Esophagus (tissue), 2 donors: ENCODE measurements around the gene ZFPL1. TPM values are rescaled to one million over a fixed set of nuclear protein-coding genes. Genes with fewer than 3 reads are reported as not detected.

Experiments
- H3K27ac ChIP-seq, 2 donors: one replicate each; pipeline ENCODE4 v1.5.1; 2013; ENCODE audit warnings: low read depth in 2 of 2, mild to moderate bottlenecking in 2 of 2, inconsistent platforms in 1 of 2, low read length in 1 of 2, moderate library complexity in 1 of 2
- H3K27me3 ChIP-seq, 2 donors: one replicate each; pipeline ENCODE4 v1.6.1; 2013; ENCODE audit warnings: low read length in 2 of 2, control low read depth in 1 of 2, mild to moderate bottlenecking in 1 of 2; ENCODE audit not compliant: insufficient read depth in 2 of 2, control insufficient read depth in 1 of 2
- H3K36me3 ChIP-seq, 2 donors: one replicate each; pipeline ENCODE4 v1.6.1; 2013; ENCODE audit warnings: low read length in 1 of 2; ENCODE audit not compliant: control insufficient read depth in 2 of 2, insufficient read depth in 2 of 2
- H3K4me1 ChIP-seq, 2 donors: one replicate each; pipeline ENCODE4 v1.6.1; 2013; ENCODE audit warnings: low read length in 1 of 2; ENCODE audit not compliant: control insufficient read depth in 2 of 2, insufficient read depth in 2 of 2
- H3K4me3 ChIP-seq, 2 donors: one replicate each; pipeline ENCODE4 v1.5.1; 2013; ENCODE audit warnings: low read length in 2 of 2, mild to moderate bottlenecking in 2 of 2, low read depth in 1 of 2, moderate library complexity in 1 of 2
- H3K9me3 ChIP-seq, 2 donors: one replicate each; pipeline ENCODE4 v1.6.1; 2013; ENCODE audit warnings: mild to moderate bottlenecking in 2 of 2, low read depth in 1 of 2, low read length in 1 of 2, moderate library complexity in 1 of 2; ENCODE audit not compliant: control insufficient read depth in 2 of 2, insufficient read depth in 1 of 2
- WGBS, 2 donors: extraction: QIAGEN DNeasy Blood & Tissue Kit; methylation state at CpG; one replicate each; pipeline ENCODE4 v1.1.7; 2013; 5-methylcytosine and 5-hydroxymethylcytosine counted together
- polyA plus RNA-seq, 2 donors: library from polyadenylated mRNA; stranded (reverse); fragments of 200-250 nt; gene quantifications; one replicate each; pipeline ENCODE4 v1.2.3, GENCODE V29; 2013
- donor health status: healthy with polysubstance abuse.
- donor health status: Bipolar disorder and iron deficiency.

The ZFPL1 gene
- polyA plus RNA-seq, 2 donors, result 30.6 to 30.9 TPM

DNA sequence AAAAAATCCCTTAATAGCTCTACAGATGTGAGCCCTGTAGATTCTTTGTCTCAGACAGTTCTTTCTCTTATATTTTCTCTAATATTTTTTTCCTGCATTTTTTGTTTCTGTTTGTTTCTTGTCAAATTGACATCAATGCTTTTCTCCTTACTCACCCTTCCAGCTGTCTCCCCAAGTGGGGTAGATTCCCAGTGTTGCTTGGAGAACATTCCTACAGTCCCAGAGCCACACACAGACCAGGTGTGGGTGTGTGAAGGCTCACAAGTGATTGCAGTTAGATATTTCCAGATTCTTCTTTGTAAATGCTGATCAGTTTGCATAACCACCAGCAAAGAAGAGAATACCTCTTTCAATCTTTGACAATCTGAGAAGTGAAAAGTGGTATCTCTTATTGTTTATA is 19.5 kb downstream of the ZFPL1 start:
- H3K27ac ChIP-seq, result no peak overlapping the region
- H3K36me3 ChIP-seq, result peaks cover 0 to 16% of the 10 kb centered on the region in 2 donors

DNA sequence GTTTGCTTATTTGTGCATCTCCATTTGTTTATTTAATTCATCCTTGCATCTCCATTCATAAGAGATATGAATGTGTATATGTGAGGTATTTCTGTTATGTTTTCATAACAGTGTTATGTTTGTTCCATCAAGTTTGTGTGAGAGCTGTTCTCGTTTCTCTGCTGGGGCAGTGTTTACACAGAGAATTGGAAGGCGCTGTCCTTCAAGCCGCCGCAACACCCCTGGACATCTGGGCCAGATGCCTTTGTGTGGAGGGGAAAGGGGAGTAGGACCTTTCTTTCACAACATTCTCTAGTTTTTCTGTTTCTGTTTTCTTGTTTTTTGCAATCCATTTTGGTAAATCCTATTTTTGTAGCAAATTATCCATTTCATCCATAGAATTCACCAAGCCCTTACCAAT is 20.6 kb downstream of the ZFPL1 start:
- WGBS, 2 donors, result 72 to 76% methylated on average over 4 of the region's 4 CpGs
- H3K27ac ChIP-seq, result no peak overlapping the region

More for the DNA sequence above, 19.5 kb downstream of the ZFPL1 start:
- no peaks in the 10 kb centered on the region for H3K4me1 ChIP-seq
- no peaks in the 10 kb centered on the region for H3K27me3 ChIP-seq
- no peaks in the 10 kb centered on the region for H3K9me3 ChIP-seq
- no peak overlapping the region for H3K4me3 ChIP-seq

DNA sequence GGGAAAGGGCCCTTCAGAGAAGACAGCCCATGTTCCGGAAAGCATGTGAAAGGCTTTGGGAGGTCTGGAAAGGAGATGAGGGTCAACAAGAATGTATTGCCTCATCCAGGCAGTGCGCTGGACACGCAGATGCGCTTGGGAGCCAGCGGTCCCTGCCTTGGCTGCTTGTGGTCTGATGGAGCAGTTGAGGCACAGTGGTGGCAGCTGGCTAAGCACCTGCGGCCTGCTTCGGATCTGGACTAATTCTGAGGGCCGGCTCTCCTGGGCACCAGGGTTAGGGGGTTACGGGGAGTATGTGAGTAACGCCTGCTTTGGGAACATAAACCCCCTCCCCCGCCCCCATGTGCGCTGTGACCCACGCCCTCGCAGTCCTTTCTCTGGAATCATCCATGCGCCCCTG is 23.1 kb downstream of the ZFPL1 start:
- Histone ChIP-seq H3K36me3 (peaks cover 0 to 31% of the 10 kb centered on the region in 2 donors), H3K4me1 (peaks cover 2 to 22% of the 10 kb centered on the region in 2 donors), H3K27me3 (no peaks in the 10 kb centered on the region), H3K27ac (no peak overlapping the region), H3K4me3 (no peak overlapping the region), H3K9me3 (no peaks in the 10 kb centered on the region)
- WGBS, 2 donors, result 95 to 96% methylated on average over 15 of the region's 15 CpGs

More for the DNA sequence above, 20.6 kb downstream of the ZFPL1 start:
- Histone ChIP-seq H3K9me3 (no peaks in the 10 kb centered on the region), H3K4me1 (peaks cover 2 to 9% of the 10 kb centered on the region in 2 donors), H3K36me3 (peaks cover 0 to 26% of the 10 kb centered on the region in 2 donors), H3K4me3 (no peak overlapping the region), H3K27me3 (no peaks in the 10 kb centered on the region)

DNA sequence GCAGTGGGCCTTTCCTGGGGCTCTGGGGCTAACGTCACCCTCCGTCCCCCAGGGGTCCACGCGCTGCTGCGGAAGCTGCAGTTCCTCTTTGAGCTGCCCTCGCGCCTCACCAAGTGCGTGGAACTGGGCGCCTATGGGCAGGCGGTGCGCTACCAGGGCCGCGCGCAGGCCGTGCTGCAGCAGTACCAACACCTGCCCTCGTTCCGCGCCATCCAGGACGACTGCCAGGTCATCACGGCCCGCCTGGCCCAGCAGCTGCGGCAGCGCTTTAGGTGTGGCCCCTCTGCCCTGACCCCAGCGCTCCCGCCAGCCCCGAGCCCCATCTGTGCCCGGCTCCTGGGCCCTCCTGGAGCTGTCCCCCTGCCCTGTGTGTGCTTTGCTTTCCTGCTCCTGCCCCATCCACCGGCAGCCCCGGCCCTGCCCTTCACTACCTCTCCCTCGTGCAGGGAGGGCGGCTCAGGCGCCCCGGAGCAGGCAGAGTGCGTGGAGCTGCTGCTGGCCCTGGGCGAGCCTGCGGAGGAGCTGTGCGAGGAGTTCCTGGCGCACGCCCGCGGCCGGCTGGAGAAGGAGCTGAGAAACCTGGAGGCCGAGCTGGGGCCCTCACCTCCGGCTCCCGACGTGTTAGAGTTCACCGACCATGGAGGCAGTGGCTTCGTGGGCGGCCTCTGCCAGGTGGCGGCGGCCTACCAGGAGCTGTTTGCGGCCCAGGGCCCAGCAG is 23.9 kb downstream of the ZFPL1 start:
- WGBS, 2 donors, result 93 to 94% methylated on average over 47 to 52 of the region's 52 CpGs
- H3K27ac ChIP-seq, result peak overlapping the region in 1 of 2 donors; percentile 63

DNA sequence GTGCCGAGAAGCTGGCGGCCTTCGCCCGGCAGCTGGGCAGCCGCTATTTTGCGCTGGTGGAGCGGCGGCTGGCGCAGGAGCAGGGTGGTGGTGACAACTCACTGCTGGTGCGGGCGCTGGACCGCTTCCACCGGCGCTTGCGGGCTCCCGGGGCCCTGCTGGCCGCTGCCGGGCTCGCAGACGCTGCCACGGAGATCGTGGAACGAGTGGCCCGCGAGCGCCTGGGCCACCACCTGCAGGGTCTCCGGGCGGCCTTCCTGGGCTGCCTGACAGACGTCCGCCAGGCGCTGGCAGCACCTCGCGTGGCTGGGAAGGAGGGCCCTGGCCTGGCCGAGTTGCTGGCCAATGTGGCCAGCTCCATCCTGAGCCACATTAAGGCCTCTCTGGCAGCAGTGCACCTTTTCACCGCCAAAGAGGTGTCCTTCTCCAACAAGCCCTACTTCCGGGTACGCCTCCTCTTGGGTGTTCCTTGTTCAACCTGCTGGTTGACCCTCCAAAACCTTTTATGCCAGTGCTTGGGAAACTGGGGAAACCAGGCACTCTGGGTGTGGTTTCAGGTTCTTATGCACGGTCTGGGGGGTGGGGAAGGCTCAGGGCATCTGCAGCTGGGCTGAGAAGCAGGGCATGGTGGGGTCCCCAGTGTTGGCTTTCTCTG is 24.6 kb downstream of the ZFPL1 start:
- H3K4me1 ChIP-seq, result peaks cover 7 to 33% of the 10 kb centered on the region in 2 donors
- H3K4me3 ChIP-seq, result no peak overlapping the region
- no peaks in the 10 kb centered on the region for H3K9me3 ChIP-seq
- H3K36me3 ChIP-seq, result peaks cover 0 to 31% of the 10 kb centered on the region in 2 donors
- WGBS, 2 donors, result 89 to 91% methylated on average over 34 to 38 of the region's 38 CpGs
- H3K27ac ChIP-seq, result peak overlapping the region; percentile 38 to 63
- H3K27me3 ChIP-seq, result no peaks in the 10 kb centered on the region

More for the DNA sequence above, 23.9 kb downstream of the ZFPL1 start:
- Histone ChIP-seq H3K4me3 (no peak overlapping the region), H3K27me3 (no peaks in the 10 kb centered on the region), H3K4me1 (peaks cover 4 to 27% of the 10 kb centered on the region in 2 donors), H3K36me3 (peaks cover 0 to 31% of the 10 kb centered on the region in 2 donors), H3K9me3 (no peaks in the 10 kb centered on the region)

DNA sequence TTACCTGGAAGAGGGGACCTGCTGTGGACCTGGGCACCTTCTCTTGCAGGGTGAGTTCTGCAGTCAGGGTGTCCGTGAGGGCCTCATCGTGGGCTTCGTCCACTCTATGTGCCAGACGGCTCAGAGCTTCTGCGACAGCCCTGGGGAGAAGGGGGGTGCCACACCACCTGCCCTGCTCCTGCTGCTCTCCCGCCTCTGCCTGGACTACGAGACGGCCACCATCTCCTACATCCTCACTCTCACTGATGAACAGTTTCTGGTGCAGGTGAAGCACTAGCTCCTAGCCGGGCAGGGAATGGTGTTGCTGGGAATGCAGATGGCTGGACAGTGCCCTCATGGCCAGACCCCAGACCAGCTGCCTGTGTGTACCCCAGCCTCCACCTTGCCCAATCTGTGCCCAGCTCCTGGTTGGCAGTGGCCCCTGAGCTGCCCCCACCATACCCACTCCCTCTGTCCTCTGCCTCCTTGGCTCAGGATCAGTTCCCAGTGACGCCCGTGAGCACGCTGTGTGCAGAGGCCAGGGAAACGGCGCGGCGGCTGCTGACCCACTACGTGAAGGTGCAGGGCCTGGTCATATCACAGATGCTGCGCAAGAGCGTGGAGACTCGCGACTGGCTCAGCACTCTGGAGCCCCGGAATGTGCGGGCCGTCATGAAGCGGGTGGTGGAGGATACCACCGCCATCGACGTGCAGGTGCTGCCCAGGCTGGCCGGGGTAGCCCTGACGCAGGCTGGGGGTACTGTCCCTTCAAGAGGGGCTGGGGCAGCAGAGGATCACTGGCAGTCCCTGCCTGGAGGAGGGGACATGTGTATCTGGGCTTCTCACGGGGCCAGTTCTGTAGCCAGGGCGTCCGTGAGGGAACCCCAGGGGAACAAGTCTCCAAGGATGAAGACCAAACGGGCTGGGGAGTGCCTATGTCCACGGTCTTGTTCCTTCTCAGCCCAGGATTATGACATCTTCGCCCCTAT is 25.5 kb downstream of the ZFPL1 start:
- peaks cover 0 to 33% of the 10 kb centered on the region in 2 donors for H3K36me3 ChIP-seq
- peak overlapping the region; percentile 19 to 34 for H3K27ac ChIP-seq
- WGBS, 2 donors, result 88% methylated on average over 36 of the region's 36 CpGs
- H3K4me1 ChIP-seq, result peaks cover 7 to 33% of the 10 kb centered on the region in 2 donors
- no peaks in the 10 kb centered on the region for H3K27me3 ChIP-seq
- no peak overlapping the region for H3K4me3 ChIP-seq
- no peaks in the 10 kb centered on the region for H3K9me3 ChIP-seq

DNA sequence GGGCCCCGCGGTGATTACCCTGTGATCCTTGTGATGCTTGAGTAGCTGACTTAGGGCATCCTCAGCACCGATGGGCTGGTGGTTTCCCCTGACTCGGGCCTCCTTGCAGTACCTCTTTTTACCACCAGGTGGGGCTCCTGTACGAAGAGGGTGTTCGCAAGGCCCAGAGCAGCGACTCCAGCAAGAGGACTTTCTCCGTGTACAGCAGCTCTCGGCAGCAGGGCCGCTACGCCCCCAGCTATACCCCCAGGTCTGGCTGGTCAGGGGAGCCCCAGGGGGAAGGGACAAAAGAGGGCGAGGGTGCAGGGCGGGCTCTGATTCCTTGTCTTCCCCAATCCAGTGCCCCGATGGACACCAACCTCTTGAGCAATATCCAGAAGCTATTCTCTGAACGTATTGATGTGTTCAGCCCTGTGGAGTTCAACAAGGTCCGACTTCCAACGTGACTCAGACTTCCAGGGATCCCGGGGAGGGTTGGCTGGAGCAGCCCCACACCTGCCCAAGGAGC is 26.4 kb downstream of the ZFPL1 start:
- 8 to 11% methylated on average over 18 of the region's 18 CpGs for WGBS, 2 donors
- Histone ChIP-seq H3K4me3 (no peak overlapping the region), H3K4me1 (peaks cover 7 to 35% of the 10 kb centered on the region in 2 donors), H3K36me3 (peaks cover 0 to 38% of the 10 kb centered on the region in 2 donors), H3K9me3 (no peaks in the 10 kb centered on the region), H3K27me3 (no peaks in the 10 kb centered on the region), H3K27ac (peak overlapping the region; percentile 56 to 83)

DNA sequence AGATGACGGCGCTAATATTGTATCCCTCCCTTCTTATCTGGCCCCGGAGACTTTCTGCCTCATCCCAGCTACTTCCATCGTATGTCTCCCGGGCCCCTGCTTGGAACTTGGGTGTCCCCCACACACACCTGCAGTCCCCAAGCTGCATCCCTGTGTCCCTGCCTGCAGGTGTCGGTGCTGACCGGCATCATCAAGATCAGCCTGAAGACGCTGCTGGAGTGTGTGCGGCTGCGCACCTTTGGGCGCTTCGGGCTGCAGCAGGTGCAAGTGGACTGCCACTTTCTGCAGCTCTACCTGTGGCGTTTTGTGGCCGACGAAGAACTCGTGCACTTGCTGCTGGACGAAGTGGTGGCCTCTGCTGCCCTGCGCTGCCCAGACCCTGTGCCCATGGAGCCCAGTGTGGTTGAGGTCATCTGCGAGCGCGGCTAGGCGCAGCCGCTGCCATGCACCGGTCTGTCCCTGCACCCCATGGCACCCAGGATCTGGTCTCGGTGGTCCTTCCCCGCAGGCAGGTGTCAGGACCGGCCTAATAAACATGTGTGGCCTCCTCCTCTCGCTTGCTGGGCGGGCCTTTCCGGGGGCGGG is 27.2 kb downstream of the ZFPL1 start:
- Histone ChIP-seq H3K4me1 (peaks cover 11 to 43% of the 10 kb centered on the region in 2 donors), H3K27me3 (no peaks in the 10 kb centered on the region), H3K9me3 (no peaks in the 10 kb centered on the region), H3K27ac (peak overlapping the region; percentile 56 to 83), H3K4me3 (no peak overlapping the region), H3K36me3 (peaks cover 0 to 41% of the 10 kb centered on the region in 2 donors)
- WGBS, 2 donors, result 59 to 63% methylated on average over 31 of the region's 31 CpGs
